GM20431 (cell line): Measurements from ENCODE around the gene STAT4.
"Not testable (repeated sequence)": the region's sequence is repeated elsewhere in the genome, so short reads cannot be mapped to it uniquely, and the experiment has no call there.

ENCODE experiments used
- in situ Hi-C: fragments of 300-500 bp; cut with MseI, MboI; formaldehyde crosslinking; loops from one replicate; pipeline ENCODE4 v1.15.0; 2020; ENCODE audit warnings: low sequenced_read_pairs; ENCODE audit not compliant: unreplicated experiment

The STAT4 gene

DNA sequence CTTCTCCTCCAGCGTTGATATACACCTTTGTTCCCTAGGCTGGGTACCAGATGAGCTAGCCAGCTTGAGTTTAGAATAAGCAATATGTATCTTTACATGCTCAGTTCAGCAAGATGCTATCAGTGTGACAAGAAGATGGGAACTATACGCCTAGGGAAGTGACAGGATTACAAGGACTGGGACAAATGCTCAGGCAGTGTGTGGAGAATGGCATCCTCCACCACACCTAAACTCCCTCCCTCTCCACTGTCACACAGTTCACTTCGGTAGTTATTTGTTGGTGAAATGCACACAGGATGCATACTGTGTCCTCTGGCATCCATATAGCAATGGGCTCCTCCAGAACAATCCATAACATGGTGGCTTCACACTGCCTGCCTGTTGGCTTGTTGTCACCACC is 144.5 kb downstream of the STAT4 start:
- in situ Hi-C loops = no loop called here

GRCh38 chr2:191003405-191004309 is 147.1 kb downstream of the STAT4 start:
- in situ Hi-C loops = no loop called here

DNA sequence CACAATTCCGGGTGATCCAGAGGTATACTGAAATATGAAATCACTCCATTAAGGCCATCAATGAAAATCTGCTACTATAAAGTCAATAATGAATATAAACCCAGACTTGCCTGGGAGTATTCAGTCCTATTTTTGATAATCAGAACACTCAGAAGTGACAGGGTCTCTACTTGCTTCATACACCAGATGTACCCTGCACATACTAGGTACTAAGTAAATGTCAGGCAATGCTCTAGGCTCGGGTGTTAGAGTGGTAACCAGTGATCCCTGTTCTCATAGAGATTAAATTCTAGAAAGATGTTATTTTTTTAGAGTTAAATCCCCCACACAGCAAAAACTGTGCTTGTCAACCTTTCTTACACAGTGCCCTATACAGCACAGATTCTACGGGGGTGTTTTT is 149.2 kb downstream of the STAT4 start:
- in situ Hi-C loops = no loop called here

DNA sequence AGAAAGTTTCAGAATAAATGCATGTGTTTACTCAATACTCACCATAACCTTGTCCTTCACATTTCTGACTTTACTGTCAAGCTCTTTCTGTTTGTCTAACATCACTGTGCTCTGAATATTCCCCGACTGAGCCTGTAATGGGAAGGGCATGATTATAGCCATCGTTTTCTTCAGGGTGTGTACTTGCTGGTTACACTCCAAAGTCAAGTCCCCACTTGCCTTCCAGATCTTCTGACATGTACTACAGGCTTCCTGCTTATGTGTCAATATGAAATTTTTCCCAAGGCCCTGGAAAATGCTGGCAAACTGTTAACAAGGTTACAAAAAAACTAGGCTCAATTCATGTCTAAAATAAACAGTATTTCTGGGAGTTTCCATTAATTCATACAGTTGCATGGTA is 149.8 kb downstream of the STAT4 start:
- in situ Hi-C loops = no loop called here

GRCh38 chr2:190999949-191000665 is 150.7 kb downstream of the STAT4 start:
- in situ Hi-C loops = no loop called here

- in situ Hi-C loops = no loop called here
These were observed 151.7 kb downstream of the STAT4 start for GRCh38 chr2:190999058-190999457.

DNA sequence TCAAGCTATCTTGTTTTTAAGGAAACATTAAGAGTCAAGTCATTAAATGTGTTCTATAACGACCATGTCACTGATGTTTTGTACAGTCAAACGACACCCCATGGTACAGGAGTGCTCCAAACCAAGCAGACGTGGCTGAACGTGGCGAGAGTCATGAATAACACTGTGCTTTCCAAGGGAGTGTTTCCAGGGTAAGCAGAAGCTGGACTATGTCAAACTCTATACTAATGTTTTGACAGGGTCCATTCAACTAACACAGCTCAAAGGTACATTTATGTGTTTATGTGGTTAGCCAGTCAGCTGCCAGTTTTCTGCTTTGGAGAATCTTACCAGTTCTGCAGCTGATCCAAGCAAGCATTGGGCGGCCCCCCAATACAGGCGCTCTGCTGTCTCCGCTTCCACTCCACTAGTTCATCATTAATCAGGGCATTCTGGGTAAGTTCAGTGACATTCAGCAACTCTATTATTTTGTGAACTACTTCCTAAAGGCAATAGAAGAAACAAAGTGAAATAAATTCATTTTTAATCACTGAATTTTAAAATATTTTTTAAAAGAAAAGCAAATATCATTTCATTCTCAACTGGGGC is 153.2 kb downstream of the STAT4 start:
- in situ Hi-C loops = no loop called here

GRCh38 chr2:190996947-190997346 is 153.8 kb downstream of the STAT4 start:
- in situ Hi-C loops = no loop called here

GRCh38 chr2:190996338-190996946 is 154.4 kb downstream of the STAT4 start:
- in situ Hi-C loops = no loop called here

- in situ Hi-C loops = not testable (repeated sequence)
These were observed 155.5 kb downstream of the STAT4 start for GRCh38 chr2:190995315-190995714.

DNA sequence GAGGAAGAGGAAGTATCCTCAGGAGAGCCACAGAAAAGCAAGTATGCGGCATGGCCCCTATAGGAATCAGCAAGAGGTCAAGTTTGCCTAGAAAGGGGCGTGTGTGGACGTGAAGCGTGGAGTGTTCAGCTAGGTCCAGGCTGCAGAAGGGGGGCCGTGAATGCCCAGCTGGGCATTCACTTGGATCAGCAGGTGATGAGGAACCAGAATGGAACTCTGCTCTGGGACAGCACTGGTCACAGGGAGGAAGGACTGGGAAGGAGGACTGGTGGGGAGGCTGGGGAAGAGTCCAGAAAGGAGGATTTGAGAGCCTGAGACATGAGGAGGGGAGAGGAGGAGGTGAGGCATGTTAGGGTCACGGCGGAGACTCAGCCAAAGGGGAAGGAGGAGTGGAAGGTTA is 156.6 kb downstream of the STAT4 start:
- in situ Hi-C loops = no loop called here

GRCh38 chr2:190993292-190993643 is 157.5 kb downstream of the STAT4 start:
- in situ Hi-C loops = no loop called here

DNA sequence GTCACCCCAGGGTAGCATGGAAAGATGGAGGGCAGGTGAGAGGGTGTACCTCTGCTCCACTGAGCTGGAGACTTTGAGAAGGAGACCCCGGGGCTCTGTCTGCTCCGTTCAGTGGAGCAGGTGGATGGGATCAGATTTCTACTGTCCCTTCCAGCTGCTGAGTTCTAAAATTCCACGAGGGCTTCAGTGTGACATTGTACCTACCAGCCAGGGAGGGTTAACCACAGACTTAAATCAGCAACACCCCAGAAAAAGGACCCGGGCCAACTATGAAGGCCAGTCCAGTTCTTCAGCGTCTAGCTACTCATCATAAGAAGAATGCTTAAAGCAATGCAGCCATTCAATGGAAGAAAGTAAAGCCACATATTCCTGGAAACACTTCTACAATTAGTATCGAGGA is 160.7 kb downstream of the STAT4 start:
- in situ Hi-C loops = no loop called here

DNA sequence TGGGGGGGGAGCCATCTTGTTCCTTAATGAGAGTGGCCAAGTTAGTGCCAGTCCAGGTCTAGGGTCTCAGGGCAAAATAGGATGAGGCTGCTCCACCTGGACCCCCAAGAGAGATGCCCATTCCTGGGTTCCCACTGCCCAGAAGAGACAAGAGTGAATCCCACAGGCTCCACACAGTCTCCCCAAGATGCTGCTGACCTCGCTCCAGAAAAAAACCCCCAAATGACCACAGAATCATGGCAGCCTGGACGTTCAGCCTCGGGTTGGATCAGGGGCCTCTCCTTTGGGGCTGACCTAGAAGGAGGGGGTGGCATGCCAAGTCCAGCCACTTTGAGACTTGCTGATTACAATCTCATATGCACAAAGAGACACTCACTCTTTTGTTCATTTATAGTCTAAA is 161.9 kb downstream of the STAT4 start:
- in situ Hi-C loops = no loop called here

GRCh38 chr2:190987938-190988337 is 162.9 kb downstream of the STAT4 start:
- in situ Hi-C loops = no loop called here

GRCh38 chr2:190987116-190987515 is 163.7 kb downstream of the STAT4 start:
- in situ Hi-C loops = no loop called here

- in situ Hi-C loops = no loop called here
These were observed 164.4 kb downstream of the STAT4 start for GRCh38 chr2:190986221-190986953.

DNA sequence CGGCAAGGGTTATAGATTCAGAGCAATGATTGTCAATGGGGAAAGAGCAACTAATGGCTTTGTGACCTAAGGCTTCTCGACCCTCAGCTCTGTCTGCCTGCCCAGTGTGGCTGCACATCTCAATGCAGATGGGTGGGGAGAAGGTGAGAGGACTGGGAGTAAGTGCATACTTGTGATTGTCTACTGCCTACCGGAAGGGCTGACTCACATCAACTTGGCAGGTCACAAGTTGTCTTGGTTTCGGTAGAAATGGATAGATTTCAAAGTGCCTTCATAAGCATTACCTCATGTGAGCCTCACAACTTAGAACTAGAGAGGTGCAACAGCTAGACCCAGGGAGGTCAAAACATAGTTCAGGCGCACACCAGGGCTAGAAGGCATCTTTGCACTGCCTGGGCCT is 166.2 kb downstream of the STAT4 start:
- in situ Hi-C loops = no loop called here

DNA sequence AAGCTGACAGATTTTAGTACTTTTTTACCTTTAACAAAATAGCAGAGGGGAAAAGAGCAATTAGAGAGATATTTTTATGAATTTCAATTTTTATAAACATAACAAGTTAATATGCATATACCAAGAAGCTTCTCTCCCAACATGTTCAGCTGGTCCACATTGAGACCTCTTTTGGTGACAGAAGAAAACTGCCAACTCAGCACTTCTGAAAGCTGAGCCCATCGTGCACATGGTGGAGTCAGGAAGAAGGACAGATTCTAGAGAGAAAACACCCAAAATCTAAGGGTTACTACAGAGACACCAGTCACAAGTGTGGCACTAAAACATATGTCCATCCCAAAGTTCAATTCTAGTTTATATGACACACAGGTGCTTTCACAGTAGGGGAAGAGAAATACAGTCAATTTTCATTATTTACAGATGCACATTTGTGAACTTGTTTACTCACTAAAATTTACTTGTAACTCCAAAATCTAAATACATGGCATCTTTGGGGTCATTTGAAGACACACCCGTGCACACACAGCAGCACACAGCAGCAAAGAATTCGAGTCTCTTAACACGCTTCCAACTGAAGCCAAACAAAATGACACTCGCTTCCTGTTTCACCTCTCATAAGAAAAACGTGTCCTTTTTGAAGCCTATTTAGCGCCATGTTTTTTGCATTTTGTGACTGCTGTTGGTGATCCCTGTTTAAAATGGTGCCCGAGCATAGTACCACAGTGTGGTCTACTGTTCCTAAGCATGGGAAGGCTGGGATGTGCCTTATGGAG is 168.3 kb downstream of the STAT4 start:
- in situ Hi-C loops = no loop called here
